Testis (tissue), 3 donors: ENCODE measurements around the gene OR2L2. TPM values are rescaled to one million over a fixed set of nuclear protein-coding genes. Genes with fewer than 3 reads are reported as not detected.
"Not testable (repeated sequence)": the region's sequence is repeated elsewhere in the genome, so short reads cannot be mapped to it uniquely, and the experiment has no call there.

Experiments
- DNase-seq: peaks from one replicate; pipeline ENCODE4 v3.0.0-alpha.2; 2019
- H3K27ac ChIP-seq, 2 donors: fragments of 200-600 bp; sonication (generic); one replicate each; pipeline ENCODE4 v1.5.1; 2019
- H3K27me3 ChIP-seq: fragments of 200-600 bp; sonication (generic); one replicate; pipeline ENCODE4 v1.5.1; 2019
- H3K36me3 ChIP-seq: fragments of 200-600 bp; sonication (generic); one replicate; pipeline ENCODE4 v1.5.1; 2017; ENCODE audit warnings: low read depth; ENCODE audit errors: missing control alignments
- H3K4me1 ChIP-seq: fragments of 200-600 bp; sonication (generic); one replicate; pipeline ENCODE4 v1.5.1; 2019
- H3K4me3 ChIP-seq, 2 donors: fragments of 200-600 bp; sonication (generic); one replicate each; pipeline ENCODE4 v1.5.1; 2017 to 2019
- H3K9me3 ChIP-seq: fragments of 200-600 bp; sonication (generic); one replicate; pipeline ENCODE4 v1.5.1; 2017
- POLR2A ChIP-seq: fragments of 450-650 bp; IDR thresholded peaks from one replicate; pipeline ENCODE4 v1.6.1; 2017; ENCODE audit warnings: antibody characterized with exemption, mild to moderate bottlenecking, moderate library complexity
- WGBS, 2 donors: methylation state at CpG; one replicate each; pipeline ENCODE4 v1.1.5; 2018; 5-methylcytosine and 5-hydroxymethylcytosine counted together
- intact Hi-C: fragments of 100-400 bp; cut with DNase I; formaldehyde crosslinking; loops from one replicate; pipeline ENCODE4 v1.15.1; 2023; ENCODE audit warnings: low total_unique reads
- polyA plus RNA-seq: library from polyadenylated mRNA; stranded (reverse); fragments of 350-450 nt; fragmentation: Illumina TruSeq; extraction: RNeasy Lipid Tissue Mini Kit (QIAGEN cat#74804); gene quantifications from one replicate; pipeline ENCODE4 v1.2.3, GENCODE V29; 2014; ENCODE audit warnings: low read depth, low replicate concordance; ENCODE audit not compliant: insufficient read depth
- total RNA-seq, 2 donors: library from RNA; depleted of rRNA; stranded (reverse); fragments of >200 nt; gene quantifications; one replicate each; pipeline ENCODE4 v1.2.3, GENCODE V29; 2016
- TF ChIP-seq, protein P1 (sequence below), 3 experiments: fragments of 450-650 bp in 2 of 3; fragments of 200-600 bp in 1 of 3; sonication (generic) in 1 of 3; IDR thresholded peaks; one replicate each; pipeline ENCODE4 v1.5.1; 2016 to 2019; ENCODE audit warnings: antibody characterized with exemption in 3 of 3, mild to moderate bottlenecking in 2 of 3, moderate library complexity in 1 of 3

OR2L2 gene
- total and polyA plus RNA-seq, 3 donors from 2014 or later = 0.56 to 1.7 (median 1.2) TPM

DNA sequence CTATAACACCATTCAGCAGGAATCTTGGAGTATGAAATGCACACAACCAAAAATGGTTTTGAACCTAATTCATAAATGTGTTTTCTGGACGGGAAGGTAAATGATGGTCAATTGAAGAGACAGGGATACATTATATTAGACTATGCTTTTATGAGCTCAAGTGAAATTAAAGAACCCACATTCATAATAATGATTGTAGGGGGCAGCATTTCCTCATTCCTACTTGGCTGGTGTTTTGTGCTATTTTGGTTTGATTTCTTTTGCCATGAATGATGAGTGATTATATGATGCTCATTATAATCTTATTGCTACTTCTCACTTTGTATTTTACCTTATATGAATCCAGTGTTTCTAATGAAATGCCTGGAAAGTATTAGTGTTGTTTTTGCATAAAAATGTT, 17.1 kb downstream of the OR2L2 start:
- intact Hi-C loops = no loop called here
- no peaks in the 10 kb centered on the region for H3K27me3 ChIP-seq
- 64 to 83% methylated on average over 1 of the region's 1 CpG for WGBS, 2 donors
- H3K9me3 ChIP-seq = no peaks in the 10 kb centered on the region
- no peaks in the 10 kb centered on the region for H3K36me3 ChIP-seq
- H3K4me3 ChIP-seq = no peak overlapping the region
- no peak overlapping the region for H3K27ac ChIP-seq
- TF ChIP-seq, protein P1, sequence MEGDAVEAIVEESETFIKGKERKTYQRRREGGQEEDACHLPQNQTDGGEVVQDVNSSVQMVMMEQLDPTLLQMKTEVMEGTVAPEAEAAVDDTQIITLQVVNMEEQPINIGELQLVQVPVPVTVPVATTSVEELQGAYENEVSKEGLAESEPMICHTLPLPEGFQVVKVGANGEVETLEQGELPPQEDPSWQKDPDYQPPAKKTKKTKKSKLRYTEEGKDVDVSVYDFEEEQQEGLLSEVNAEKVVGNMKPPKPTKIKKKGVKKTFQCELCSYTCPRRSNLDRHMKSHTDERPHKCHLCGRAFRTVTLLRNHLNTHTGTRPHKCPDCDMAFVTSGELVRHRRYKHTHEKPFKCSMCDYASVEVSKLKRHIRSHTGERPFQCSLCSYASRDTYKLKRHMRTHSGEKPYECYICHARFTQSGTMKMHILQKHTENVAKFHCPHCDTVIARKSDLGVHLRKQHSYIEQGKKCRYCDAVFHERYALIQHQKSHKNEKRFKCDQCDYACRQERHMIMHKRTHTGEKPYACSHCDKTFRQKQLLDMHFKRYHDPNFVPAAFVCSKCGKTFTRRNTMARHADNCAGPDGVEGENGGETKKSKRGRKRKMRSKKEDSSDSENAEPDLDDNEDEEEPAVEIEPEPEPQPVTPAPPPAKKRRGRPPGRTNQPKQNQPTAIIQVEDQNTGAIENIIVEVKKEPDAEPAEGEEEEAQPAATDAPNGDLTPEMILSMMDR (IDR thresholded peaks at IDR 0.05) = no peak
- no peak for TF ChIP-seq POLR2A
- H3K4me1 ChIP-seq = no peaks in the 10 kb centered on the region
- no peak for DNase-seq

DNA sequence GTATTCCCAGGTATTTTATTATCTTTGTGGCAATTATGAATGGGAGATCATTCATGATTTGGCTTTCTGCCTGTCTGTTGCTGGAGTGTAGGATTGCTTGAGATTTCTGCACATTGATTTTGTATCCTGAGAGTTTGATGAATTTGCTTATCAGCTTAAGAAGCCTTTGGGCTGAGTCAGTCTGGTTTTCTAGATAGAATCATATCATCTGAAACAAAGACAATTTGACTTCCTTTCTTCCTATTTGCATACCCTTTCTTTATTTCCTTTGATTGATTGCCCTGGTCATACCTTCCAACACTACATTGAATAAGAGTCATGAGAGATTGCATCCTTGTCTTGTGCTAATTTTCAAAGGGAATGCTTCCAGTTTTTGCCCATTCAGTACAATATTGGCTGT, 24.8 kb downstream of the OR2L2 start:
- intact Hi-C loops = no loop called here
- Histone ChIP-seq H3K36me3 (no peaks in the 10 kb centered on the region), H3K4me3 (no peak overlapping the region), H3K4me1 (no peaks in the 10 kb centered on the region), H3K27me3 (no peaks in the 10 kb centered on the region), H3K9me3 (no peaks in the 10 kb centered on the region), H3K27ac (no peak overlapping the region)
- TF ChIP-seq, protein P1 (IDR thresholded peaks at IDR 0.05) = no peak
- no peak for TF ChIP-seq POLR2A
- no peak for DNase-seq

DNA sequence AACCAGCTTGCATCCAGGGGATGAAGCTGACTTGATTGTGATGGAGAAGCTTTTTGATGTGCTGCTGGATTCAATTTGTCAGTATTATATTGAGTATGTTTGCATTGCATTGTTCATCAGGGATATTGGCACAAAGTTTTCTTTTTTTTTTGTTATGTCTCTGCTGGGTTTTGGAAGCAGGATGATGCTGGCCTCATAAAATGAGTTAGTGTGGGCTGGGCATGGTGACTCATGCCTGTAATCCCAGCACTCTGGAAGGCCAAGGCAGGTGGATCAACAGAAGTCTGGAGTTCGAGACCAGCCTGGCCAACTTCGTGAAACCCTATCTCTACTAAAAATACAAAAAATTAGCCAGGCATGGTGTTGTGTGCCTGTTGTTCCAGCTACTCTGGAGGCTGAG, 25.4 kb downstream of the OR2L2 start:
- TF ChIP-seq POLR2A = no peak
- TF ChIP-seq, protein P1 (IDR thresholded peaks at IDR 0.05) = no peak
- H3K4me3 ChIP-seq = no peak overlapping the region
- no peaks in the 10 kb centered on the region for H3K4me1 ChIP-seq
- no peak overlapping the region for H3K27ac ChIP-seq
- intact Hi-C loops = no loop called here
- WGBS, 2 donors = 76 to 82% methylated on average over 2 of the region's 2 CpGs
- H3K27me3 ChIP-seq = no peaks in the 10 kb centered on the region
- no peak for DNase-seq
- H3K36me3 ChIP-seq = no peaks in the 10 kb centered on the region
- no peaks in the 10 kb centered on the region for H3K9me3 ChIP-seq

DNA sequence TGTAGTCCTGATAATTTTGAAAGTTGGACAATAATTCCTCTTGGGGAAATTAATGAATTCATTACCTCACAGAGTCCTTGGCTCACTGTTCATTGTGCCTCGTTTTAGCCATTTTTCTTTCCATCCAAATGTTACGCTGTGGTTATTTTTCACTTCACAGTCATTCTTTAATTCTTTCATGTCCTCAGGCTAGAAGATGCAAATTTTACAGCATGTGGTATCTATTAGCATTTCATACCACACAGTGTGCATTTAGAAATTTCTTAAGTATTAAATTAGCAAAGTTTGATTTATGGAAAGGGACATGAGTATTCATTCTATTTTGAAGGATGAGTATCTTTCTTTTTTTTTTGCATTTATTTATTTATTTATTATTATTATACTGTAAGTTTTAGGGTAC, 35.2 kb downstream of the OR2L2 start:
- 67 to 79% methylated on average over 2 of the region's 2 CpGs for WGBS, 2 donors
- Histone ChIP-seq H3K4me1 (no peaks in the 10 kb centered on the region), H3K27ac (no peak overlapping the region), H3K9me3 (no peaks in the 10 kb centered on the region), H3K4me3 (no peak overlapping the region), H3K27me3 (no peaks in the 10 kb centered on the region), H3K36me3 (no peaks in the 10 kb centered on the region)
- DNase-seq = no peak
- TF ChIP-seq, protein P1 (IDR thresholded peaks at IDR 0.05) = no peak
- no peak for TF ChIP-seq POLR2A
- intact Hi-C loops = no loop called here

DNA sequence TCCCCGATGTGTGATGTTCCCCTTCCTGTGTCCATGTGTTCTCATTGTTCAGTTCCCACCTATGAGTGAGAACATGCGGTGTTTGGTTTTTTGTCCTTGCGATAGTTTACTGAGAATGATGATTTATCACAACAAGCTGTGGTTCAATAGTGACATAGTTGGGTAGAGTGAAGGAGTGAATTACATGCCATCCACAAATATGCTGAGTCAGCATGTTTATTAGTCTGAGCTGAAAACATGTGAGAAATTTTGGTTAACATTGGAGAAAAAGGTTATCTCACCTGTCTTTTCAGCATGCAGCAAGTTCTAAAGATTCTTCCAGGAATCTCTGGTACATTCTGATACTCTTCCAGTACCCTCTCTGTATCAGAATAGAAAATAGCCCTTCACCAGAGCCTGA, 35.7 kb downstream of the OR2L2 start:
- Histone ChIP-seq H3K9me3 (no peaks in the 10 kb centered on the region), H3K27me3 (no peaks in the 10 kb centered on the region), H3K36me3 (no peaks in the 10 kb centered on the region), H3K27ac (no peak overlapping the region), H3K4me1 (no peaks in the 10 kb centered on the region), H3K4me3 (no peak overlapping the region)
- intact Hi-C loops = no loop called here
- no peak for DNase-seq
- TF ChIP-seq, protein P1 (IDR thresholded peaks at IDR 0.05) = no peak
- no peak for TF ChIP-seq POLR2A
- WGBS, 2 donors = 84 to 100% methylated on average over 3 of the region's 3 CpGs

DNA sequence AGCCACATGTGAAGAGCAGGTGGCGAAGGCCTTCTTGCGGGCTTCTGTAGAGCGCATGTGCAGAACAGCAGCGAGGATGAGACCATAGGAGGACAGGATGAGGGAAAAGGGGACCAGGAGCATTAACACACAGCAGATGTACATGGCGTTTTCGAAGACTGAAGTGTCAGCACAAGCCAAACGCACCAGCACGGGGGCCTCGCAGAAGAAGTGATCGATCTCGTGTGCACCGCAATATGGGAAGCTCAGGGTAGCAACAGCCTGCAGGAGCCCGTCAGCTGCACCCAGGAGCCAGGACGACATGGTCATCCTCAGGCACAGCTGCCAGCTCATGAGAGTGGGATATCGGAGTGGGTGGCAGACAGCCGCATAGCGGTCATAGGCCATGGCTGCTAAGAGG, 54.0 kb downstream of the OR2L2 start:
- WGBS, 2 donors = 43 to 50% methylated on average over 3 to 12 of the region's 17 CpGs
- peak overlapping the region in 1 of 2 donors; percentile 17 for H3K4me3 ChIP-seq
- H3K9me3 ChIP-seq, intact Hi-C loops, H3K27me3 ChIP-seq, H3K27ac ChIP-seq, H3K4me1 ChIP-seq, DNase-seq, H3K36me3 ChIP-seq: not testable (repeated sequence)
